Erythroblast (primary cell): ENCODE data around the gene ADD1.
"Not testable (repeated sequence)": the region's sequence is repeated elsewhere in the genome, so short reads cannot be mapped to it uniquely, and the experiment has no call there.

Source experiments
- GATA1 ChIP-seq: IDR thresholded peaks from 2 replicates; pipeline ENCODE4 v1.6.1; 2011; ENCODE audit warnings: low read depth, mild to moderate bottlenecking, control low read depth, low read length, moderate library complexity
- POLR2A ChIP-seq: IDR thresholded peaks from 2 replicates; pipeline ENCODE4 v1.6.1; 2011; ENCODE audit warnings: mild to moderate bottlenecking, low read length

DNA sequence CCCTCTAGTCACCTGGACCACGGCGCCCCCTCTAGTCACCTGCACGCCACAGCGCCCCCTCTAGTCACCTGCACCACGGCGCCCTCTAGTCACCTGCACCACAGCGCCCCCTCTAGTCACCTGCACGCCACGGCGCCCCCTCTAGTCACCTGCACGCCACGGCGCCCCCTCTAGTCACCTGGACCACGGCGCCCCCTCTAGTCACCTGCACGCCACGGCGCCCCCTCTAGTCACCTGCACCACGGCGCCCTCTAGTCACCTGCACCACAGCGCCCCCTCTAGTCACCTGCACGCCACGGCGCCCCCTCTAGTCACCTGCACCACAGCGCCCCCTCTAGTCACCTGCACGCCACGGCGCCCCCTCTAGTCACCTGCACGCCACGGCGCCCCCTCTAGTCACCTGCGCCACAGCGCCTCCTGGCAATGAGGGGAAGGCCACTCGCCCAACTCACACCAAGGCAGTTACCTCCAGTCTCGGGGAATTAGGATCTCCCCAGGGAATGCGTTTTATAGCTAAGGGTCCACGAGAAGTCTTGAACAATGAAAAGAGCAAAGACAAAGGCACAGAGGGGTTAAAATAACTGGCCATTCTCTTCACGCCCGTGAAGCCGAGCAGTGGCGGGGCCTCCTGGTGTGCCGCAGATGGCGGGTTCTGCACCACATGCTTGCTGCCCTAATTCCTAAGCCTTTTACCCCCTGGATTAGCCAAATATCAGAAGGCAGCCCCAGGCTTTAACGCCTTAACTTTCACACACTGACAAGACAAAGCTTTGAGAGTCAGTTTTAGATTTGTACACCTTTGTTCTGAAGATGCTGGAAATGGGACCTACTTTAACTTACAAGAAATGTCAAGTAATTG is 111.8 kb downstream of the ADD1 start:
- TF ChIP-seq POLR2A, GATA1: not testable (repeated sequence)
